ENCODE measurements around the gene LGALS9C.
"Not testable (repeated sequence)": the region's sequence is repeated elsewhere in the genome, so short reads cannot be mapped to it uniquely, and the experiment has no call there.

LGALS9C gene

DNA sequence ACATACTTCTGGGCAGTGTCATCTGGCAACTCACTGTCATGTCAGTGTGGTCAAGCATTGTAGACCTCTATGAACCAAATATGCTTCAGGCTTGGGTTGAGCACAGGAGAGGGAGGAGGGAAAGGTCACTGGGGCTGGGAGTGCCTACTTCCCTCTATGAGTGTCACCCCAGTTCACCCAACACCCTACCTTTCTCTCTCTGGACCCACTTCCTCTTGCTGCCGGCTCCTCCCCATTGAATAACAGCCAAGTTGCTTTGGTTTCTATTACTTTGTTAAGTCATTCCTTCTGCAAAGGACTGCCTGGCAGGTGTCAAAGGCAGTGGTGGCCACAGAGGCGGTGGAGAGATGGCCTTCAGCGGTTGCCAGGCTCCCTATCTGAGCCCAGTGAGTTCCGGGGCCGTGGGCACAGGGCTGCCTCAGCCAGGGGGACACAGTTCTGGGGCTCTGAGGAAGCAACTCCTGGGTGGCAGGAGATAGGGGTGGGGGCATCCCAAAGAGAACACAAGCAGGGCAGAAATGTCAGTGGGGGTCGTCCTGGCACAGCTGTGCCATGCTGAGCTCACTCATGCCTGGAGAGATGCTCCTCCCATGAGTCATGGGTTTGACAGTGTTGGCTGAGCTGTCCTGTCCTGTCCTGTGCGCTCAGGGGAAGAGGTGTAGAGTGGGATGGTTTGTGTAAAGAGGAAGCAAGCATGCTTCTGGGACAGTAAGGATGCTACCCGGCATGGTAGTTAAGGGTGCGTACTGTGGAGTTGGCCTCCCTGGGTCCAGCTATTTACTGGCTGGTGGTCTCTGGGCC is at the start of gene LGALS9C:
Gene LGALS9C, plus strand, starts transcription at position 282 of the 801 bp plus-strand sequence. Its CDS starts 66 bp downstream, at position 348.
- H3K4me3 ChIP-seq (ENCODE audit: low read length), result not testable (repeated sequence)

DNA sequence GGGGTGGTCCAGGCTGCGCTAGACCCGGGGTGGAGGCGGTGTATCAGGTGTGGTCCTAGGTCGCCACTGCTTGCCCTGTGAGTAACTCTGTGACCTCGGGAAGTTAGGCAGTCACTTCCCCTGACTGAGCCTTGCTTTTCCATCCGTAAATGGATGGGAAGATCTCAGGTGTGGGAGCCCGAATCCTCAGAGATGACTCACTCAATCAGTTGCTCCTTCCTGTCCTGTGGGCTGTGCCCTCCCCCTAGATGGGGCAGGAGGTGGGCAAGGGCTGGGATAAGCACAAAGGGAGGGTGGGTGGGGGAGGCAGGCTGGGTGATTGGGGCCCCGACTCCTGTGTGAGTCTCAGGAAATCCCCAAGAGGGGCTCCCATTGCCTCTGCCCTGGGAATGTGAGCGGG is 44.4 kb upstream of the LGALS9C start:
- not testable (repeated sequence) for H3K4me3 ChIP-seq (ENCODE audit: low read length)

DNA sequence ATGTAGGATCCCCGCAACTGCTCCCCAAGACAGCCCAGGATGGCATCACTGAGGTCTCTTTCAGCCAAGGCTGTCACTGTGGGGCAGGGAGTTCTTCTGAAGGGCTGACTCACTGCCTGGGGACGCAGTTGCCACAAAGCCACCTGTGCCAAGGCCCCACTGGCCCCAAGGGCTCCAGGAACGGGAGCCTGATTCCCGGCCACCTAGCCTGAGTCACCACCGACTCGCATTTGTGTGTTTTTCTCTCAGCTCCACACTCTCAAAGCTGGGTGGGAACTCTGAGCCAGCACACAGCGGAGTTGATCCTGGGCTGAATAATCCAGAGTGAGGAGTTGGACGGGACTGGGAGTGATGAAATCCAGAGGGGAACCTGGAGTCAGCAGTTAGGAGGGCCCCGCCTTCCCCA is 37.1 kb upstream of the LGALS9C start:
- not testable (repeated sequence) for H3K4me3 ChIP-seq (ENCODE audit: low read length)

DNA sequence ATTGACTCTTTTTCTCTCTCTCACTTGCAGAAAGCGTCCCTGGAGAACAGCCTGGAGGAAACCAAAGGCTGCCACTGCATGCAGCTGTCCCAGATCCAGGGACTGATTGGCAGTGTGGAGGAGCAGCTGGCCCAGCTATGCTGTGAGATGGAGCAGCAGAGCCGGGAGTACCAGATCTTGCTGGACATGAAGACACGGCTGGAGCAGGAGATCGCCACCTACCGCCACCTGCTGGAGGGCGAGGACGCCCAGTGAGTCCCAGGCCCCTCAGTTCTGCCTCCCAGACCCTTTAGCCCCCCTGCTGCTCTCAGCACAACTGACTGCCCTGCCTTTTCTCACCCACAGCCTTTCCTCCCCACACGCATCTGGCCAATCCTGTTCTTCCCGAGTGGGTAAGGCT is 34.5 kb upstream of the LGALS9C start:
- not testable (repeated sequence) for H3K4me3 ChIP-seq (ENCODE audit: low read length)

DNA sequence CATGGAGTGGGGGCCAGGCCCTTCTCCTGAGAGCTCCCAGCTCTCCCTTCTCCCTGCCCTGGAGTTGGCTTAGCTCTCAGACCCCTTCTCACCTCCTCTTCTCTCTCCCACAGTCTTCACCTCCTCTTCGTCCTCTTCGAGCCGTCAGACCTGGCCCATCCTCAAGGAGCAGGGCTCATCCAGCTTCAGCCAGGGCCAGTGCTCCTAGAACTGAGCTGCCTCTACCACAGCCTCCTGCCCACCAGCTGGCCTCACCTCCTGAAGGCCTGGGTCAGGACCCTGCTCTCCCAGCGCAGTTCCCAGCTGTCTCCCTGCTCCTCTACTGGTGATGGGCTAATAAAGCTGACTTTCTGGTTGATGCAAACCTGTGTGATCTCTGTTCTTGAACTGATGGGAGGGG is 34.1 kb upstream of the LGALS9C start:
- H3K4me3 ChIP-seq (ENCODE audit: low read length), result not testable (repeated sequence)

DNA sequence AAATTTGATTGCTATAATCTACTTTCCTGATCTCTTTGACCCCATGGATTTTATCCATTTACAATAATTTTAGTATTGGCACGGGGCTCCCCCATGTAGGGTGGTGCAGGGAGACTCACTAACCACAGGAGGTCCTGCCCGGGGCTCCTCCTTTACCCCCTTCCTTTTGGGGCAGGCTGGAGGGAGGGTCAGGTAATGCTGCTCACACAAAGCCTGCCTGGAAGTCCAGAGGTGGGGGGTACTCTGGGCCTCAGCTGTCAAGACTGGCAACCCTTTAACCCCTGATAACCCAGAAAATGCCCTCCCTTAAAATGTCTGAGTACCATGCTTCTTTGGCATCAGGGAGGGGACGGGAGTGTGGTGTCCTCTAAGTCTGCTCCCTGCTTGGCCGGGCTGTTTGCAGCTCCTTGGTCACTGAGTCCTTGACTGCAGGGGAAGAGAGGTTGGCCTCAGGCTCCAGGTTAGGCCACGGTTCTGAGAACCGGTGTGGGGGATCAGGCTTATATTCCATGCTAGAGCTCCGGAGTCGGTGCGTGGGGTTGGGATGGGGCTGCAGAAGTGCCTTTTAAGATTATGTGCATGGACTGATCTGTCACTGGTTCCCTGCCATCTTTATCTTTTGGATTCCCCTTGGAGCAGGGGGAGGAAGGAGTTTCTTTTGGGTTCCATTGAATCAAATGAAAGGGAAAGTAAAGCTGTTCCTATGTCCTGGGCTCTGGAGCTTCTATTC is 28.9 kb upstream of the LGALS9C start:
- H3K4me3 ChIP-seq (ENCODE audit: low read length), result not testable (repeated sequence)

DNA sequence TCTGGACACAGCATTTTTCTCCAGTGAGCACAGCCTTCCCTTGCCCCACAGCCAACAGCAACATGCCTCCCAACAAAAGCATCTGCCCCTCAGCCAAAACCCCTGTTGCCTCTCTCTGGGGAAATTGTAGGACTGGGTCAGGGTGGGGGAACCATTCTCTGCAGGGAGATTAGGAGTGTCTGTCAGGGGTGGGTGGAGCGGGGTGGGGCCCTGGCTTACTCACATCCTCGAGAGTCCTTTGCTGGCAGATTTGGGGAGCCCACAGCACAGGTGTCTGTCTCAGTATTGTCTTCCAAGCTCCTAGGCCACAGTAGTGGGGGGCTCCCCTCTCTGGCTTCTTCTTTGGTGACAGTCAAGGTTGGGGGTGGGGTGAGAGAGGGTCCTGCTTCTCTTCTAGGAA is 28.3 kb upstream of the LGALS9C start:
- not testable (repeated sequence) for H3K4me3 ChIP-seq (ENCODE audit: low read length)

DNA sequence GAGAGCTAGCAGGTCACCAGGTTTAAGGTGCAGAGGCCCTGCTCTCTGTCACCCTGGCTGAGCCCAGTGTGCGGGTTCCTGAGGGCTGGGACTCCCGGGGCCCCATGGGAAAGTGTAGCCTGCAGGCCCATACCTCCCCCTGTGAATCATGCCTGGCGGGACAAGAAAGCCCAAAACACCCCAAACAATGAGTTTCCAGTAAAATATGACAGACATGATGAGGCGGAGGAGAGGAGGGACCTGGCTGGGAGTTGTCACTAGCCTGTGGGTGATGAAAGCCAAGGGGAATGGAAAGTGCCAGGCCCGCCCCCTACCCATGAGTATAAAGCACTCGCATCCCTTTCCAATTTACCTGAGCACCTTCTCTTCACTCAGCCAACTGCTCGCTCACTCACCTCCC is 26.8 kb upstream of the LGALS9C start:
- not testable (repeated sequence) for H3K4me3 ChIP-seq (ENCODE audit: low read length)

DNA sequence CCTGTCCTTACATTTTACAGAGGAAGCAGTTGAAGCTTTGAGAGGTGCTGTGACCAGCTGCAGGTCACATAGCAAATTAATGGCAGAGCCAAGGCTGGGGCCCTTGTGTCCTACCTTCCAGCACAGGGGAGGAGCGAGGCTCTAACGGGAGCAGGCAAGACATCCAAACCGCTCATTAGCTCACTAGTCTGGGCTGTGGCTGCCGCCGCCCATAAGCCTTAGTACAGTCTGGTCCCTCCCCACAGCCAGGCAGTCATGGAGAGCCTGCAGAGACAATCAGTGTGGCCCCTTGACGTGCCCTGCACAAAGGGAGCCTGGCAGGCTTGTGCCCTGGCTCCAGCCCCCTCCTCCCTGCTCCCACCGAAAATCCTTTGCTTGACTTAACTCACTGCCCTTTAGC is 25.6 kb upstream of the LGALS9C start:
- not testable (repeated sequence) for H3K4me3 ChIP-seq (ENCODE audit: low read length)

DNA sequence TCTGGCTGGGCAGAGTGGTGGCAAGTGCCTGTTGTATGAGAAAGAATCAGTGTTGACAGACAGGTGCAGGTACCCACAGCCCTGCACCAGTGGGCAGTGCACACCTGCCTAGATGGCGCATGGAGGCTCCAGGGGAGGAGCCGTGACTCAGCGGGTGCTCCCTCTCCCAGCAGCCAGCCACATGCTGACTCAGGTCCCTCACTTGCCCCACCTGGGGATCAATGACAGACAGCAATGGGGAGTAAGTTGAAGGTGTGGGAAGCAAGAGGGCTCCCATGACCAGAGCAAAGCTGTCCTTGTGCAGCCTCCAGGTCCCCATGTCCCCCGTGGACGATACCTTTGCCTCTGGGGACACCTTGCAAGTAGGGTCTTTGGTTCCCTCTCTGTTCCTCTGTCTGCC is 24.6 kb upstream of the LGALS9C start:
- not testable (repeated sequence) for H3K4me3 ChIP-seq (ENCODE audit: low read length)

DNA sequence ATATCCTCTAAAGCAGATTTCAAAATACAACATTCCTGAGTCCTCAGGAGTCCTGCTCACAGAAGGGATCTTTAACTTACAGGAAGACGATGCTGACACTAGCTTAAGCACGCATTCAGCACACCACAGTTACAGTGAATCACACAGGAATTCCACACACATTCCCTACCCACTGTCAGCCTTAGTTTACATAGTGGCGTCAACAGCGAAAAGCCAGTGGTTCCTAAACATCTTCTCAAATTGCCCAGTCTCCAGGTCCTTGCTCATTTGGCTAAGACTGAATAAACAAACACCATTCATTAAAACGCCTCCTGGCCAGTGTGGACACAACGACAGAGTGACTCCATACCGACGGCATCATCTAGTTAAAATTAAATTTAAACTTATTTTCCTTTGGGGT is 17.6 kb upstream of the LGALS9C start:
- not testable (repeated sequence) for H3K4me3 ChIP-seq (ENCODE audit: low read length)

DNA sequence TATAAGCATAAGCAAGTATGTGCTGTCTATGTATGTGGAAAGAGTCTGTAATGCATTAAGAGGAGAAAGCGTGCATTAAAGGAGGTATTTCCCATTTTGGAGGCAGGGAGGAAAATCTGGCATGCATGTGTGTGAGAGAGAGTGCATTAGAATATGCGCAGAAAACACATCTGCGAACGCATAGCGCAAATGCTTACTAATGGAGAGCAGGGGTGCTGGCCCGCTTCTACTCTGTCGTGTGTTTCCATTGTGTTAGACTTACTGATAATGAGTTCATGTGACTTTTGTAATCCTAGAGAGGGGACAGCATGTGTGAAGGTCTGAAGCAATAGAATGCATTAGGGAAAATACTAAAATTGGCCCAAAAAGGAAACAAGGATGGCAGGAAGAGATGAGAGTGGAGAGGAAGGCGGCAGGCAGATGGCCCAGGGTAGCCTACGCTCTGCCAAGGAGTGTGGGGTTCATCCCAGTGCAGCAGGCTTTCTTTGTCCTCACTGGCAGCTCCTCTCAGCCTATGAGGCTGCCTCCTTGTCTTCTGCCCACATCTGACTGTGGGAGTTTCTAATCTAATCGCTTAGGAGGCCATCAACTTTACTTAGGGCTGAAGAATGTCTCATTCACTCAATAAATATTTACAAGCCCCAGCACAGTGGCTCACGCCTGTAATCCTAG is 12.6 kb upstream of the LGALS9C start:
- not testable (repeated sequence) for H3K4me3 ChIP-seq (ENCODE audit: low read length)

DNA sequence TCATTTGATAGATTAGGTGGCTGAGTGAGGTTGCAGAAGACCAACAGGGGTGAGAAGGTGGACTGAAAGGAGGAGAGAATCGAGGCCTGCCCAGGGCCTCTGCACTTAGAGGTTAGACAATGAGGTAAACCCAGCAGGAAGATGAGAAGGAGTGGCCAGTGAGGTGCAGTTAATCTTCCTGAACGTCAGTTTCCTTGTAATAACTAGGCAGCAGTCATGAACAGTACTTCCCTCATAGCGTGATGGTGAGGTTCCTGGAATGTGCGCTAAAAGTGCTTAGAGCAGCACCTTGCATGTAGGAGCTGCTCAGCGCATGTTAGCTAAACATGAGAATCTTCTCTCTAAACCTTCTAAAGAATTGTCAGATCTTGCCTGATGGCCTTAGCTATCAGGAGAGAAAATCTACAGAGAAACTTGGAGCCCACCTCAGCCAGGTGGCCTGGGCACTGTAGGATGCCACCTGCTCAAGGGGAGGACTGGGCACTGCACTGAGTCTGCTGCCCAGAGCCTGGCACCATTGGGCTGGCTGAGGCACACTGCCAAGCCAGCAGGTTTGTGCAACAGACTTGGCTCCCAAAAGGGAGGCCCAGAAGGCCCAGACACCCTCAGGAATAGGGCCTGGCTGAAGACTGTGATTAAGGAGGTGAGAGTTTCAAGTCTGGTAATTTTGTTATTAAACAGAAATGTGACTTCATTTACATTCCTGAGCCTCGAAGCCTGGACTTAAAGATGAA is 10.2 kb upstream of the LGALS9C start:
- not testable (repeated sequence) for H3K4me3 ChIP-seq (ENCODE audit: low read length)

DNA sequence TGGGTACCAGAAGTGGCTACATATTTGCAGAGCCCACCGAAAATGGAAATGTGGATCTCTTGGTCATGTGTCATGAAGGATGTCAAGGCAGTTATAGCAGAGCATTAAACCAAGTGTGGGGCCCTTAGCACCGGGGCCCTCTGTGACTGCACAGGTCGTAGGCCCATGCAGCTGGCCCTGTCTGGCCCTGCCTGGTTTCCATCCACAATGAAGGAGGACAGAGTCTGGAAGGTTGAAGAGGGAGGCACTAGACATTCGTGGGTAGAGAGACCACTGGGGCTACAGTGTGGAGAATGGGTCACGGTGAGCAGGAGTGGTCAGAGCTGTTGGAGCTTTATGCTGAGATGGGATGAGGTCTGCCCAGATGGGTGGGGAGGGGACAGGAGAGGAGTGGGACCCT is 9.6 kb upstream of the LGALS9C start:
- H3K4me3 ChIP-seq (ENCODE audit: low read length), result not testable (repeated sequence)

DNA sequence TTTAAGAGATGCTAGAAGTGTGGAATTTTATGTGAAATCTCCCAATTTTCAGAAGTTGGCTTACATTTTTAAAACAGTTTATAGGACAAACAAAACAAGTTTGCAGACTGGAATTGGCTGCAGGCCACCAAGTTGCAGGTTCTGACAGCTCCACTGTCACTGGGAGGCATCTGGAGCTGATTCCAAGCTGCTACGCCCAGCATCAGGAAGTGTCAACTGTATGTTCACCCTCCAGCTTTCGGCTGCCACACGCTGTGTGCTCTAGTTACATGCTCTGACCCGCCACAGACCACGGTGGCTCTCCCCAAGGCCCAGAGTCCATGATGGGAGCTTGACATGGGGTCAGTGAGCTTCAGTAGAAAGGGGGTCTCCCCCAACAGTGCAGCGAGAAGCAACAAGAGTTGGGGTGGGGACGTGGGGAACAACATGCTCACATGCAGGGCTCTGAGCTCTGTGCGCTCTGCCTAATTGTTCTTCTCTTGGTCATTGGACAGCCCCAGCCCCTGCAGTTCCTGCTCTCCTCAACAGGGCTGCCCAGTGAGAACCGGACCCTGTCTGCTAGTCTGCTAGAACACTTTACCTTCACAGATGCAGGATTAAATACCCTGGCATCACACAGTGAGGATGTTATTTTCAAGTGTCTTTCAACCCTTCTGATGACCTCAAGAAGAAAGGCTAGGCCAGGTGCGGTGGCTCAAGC is 8.0 kb upstream of the LGALS9C start:
- H3K4me3 ChIP-seq (ENCODE audit: low read length), result not testable (repeated sequence)

DNA sequence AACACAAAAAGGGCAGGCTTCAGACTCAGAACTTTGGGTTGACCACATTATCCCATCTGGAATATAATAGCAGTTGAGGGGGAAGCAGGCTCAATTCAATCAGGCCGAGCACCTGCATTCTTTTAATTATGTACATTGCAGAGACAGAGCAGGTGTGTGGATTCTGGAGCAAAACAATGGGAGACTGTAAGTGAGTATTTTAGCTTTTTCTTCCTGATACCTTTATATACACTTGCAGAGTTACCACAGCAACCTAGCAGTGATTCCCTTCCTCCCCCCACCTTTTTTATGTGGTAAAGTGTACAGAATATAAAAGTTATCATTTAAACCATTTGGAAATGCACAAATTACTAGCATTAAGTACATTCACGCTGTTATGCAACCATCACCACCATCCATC is 6.8 kb upstream of the LGALS9C start:
- not testable (repeated sequence) for H3K4me3 ChIP-seq (ENCODE audit: low read length)

DNA sequence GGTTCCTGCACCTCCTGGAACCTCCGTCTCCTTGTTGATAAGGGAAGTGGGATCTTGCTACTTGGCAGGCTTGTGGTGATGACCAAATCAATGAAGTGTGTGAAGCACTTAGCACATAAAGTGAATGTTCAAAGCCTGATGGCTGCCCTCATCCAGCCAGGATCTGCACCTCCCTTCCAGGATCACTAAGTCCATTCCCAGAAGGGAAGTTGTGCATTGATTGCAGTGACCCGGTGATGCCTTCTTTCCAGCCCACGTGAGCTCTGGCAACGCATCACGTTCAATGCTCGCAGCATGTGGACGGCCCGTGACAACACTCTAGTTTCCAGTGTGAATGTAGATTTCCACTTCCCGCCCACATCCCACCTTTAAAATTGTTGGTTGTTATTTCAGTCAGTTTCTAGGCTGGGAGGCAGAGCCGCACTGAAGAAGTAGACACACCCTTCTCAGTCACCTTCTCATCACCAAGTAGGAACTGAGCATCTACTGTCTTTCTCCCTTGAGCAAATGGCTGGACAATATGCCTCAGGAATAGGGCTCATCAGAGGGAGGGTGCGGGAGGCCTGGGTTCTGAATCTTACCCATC is 6.2 kb upstream of the LGALS9C start:
- H3K4me3 ChIP-seq (ENCODE audit: low read length), result not testable (repeated sequence)

DNA sequence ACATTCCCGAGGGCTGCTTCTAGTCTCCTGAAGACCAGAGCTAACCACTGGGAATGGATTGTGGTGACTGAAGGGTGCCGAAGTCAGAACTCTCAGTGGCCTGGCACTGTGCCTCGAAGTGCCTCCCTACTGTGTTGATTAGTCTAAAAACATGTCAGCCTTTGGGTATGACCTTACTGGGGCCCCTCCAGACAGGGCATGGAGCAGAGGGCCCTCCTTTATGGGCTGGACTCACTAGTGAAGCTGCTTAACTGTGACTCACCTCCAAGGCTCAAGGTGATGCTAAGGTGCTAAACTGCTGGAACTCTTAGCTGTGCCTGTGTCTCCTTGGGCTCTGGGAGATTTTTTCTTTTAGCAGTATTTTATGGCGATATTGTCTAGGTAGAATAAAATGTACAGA is 2.6 kb upstream of the LGALS9C start:
- H3K4me3 ChIP-seq (ENCODE audit: low read length), result not testable (repeated sequence)

DNA sequence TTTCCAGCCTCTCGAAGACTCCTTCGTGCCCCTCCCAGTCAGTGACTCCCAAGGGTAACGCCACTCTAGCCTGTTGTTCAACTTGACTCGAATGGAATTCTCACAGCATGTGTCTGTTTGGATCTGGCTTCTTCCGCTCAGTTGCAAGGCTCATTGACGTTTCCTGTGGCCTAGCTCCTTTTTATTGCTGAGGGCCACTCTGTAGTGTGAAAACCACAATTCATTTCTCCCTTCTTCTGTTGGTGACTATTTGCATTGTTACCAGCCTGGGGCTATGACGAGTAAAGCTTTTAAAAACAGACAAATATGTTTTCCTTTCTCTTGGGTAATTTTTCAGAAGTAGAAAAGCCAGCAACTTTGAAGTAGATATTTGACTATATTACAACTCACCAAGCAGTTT is 1.8 kb upstream of the LGALS9C start:
- not testable (repeated sequence) for H3K4me3 ChIP-seq (ENCODE audit: low read length)

DNA sequence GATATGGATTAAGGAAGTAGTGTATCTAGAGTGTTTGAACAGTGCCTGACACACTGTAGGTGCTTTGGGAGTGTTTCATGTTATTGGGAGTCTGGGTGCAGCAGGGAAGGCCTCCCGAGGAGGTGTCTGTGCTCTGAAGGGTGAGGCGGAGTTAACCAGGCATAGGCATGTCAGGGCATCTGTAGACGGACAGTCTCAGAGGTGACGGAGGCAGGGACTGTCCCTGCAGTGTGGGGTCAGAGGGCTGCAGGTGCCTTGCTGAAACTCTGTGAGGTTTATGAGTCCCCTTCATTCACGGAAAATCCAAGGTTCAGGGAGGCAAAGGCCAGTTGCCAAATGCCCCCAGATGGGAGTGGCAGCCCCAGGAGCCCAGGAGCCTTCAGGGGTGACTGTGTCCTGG is 778 bp downstream of the LGALS9C start:
- H3K4me3 ChIP-seq (ENCODE audit: low read length), result not testable (repeated sequence)

DNA sequence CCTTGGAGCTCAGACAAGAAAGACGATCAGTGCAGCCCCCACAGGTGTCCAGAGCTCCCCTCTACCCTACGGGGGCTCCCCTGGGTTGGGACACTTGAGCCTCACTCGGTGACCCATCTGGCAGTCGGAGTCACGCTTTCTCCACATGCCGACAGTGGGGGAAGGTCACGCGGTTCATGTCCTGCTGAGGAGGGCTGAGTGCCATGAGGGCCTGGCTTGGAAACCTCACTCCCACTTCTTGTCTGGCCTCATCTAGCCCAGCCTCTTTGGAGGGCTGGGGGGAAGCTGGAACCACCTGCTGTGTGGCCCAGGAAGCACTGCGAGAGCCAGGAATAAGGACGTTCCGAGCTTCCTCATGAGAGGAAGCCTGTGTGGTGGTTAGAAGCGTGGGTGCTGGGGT is 1.8 kb downstream of the LGALS9C start:
- not testable (repeated sequence) for H3K4me3 ChIP-seq (ENCODE audit: low read length)

Data from GM08714 (cell line).